K562 (cell line): Measurements from ENCODE around the gene EIF3I. TPM values are rescaled to one million over a fixed set of nuclear protein-coding genes. Genes with fewer than 3 reads are reported as not detected.

ENCODE experiments used
- ATF2 ChIP-seq: sonication (generic); formaldehyde crosslinking; IDR thresholded peaks from 2 replicates; pipeline ENCODE4 v1.8.1; 2022; ENCODE audit warnings: missing genetic modification reagents
- BHLHE40 ChIP-seq: IDR thresholded peaks from 2 replicates; pipeline ENCODE4 v1.6.1; 2011; ENCODE audit warnings: low read length, improper control_type of control experiment
- CCAR2 ChIP-seq: fragments of 200-400 bp; formaldehyde crosslinking; IDR thresholded peaks from 2 replicates; pipeline ENCODE4 v1.6.1; 2017; ENCODE audit warnings: mild to moderate bottlenecking, low read depth, low read length
- EZH2 ChIP-seq: IDR thresholded peaks from 2 replicates; pipeline ENCODE4 v1.6.1; 2012; ENCODE audit warnings: low read depth, mild to moderate bottlenecking, inconsistent platforms, low read length, borderline replicate concordance
- FOXM1 ChIP-seq, 2 experiments: fragments of 450-650 bp in 1 of 2; sonication (generic) in 1 of 2; formaldehyde crosslinking in 1 of 2; IDR thresholded peaks; 2 replicates each; pipeline versions ENCODE4 v1.6.1 to v1.9.0; 2017 to 2022; ENCODE audit warnings: low read depth in 2 of 2, mild to moderate bottlenecking in 2 of 2, missing genetic modification reagents in 1 of 2, moderate library complexity in 1 of 2
- HLTF ChIP-seq: fragments of 450-650 bp; IDR thresholded peaks from 2 replicates; pipeline ENCODE4 v1.6.1; 2016
- ILK ChIP-seq: fragments of 450-650 bp; IDR thresholded peaks from 2 replicates; pipeline ENCODE4 v1.6.1; 2016; ENCODE audit warnings: missing genetic modification characterization, low read depth, mild to moderate bottlenecking, missing compliant biosample characterization, moderate library complexity, borderline replicate concordance
- MTA2 ChIP-seq: fragments of 450-650 bp; IDR thresholded peaks from 2 replicates; pipeline ENCODE4 v1.6.1; 2016; ENCODE audit warnings: low read depth
- NELFE ChIP-seq: IDR thresholded peaks from 2 replicates; pipeline ENCODE4 v1.6.1; 2011; ENCODE audit warnings: mild to moderate bottlenecking; ENCODE audit not compliant: insufficient read depth, insufficient read length
- RBM39 ChIP-seq: fragments of 200-400 bp; formaldehyde crosslinking; optimal IDR thresholded peaks from 2 replicates; pipeline ENCODE3; 2018; ENCODE audit warnings: low read depth, low read length
- SIN3B ChIP-seq: fragments of 450-650 bp; IDR thresholded peaks from 2 replicates; pipeline ENCODE4 v1.6.1; 2017; ENCODE audit warnings: low read depth, mild to moderate bottlenecking, moderate library complexity
- SIX5 ChIP-seq, 2 experiments: IDR thresholded peaks; 2 replicates each; pipeline ENCODE4 v1.6.1; 2011; ENCODE audit warnings: low read length in 2 of 2, borderline replicate concordance in 1 of 2, low read depth in 1 of 2, mild to moderate bottlenecking in 1 of 2, moderate library complexity in 1 of 2; ENCODE audit not compliant: insufficient read depth in 1 of 2
- SMAD1 ChIP-seq: fragments of 150-350 bp; IDR thresholded peaks from 2 replicates; pipeline ENCODE4 v1.6.1; 2014; ENCODE audit warnings: low read length, low read depth; ENCODE audit not compliant: partially characterized antibody
- SMARCE1 ChIP-seq: fragments of 450-650 bp; IDR thresholded peaks from 2 replicates; pipeline ENCODE4 v1.7.1; 2016; ENCODE audit warnings: mild to moderate bottlenecking
- ZFX ChIP-seq: sonication (generic); formaldehyde crosslinking; IDR thresholded peaks from 2 replicates; pipeline ENCODE4 v1.8.0; 2022; ENCODE audit warnings: mild to moderate bottlenecking, missing genetic modification reagents, moderate library complexity
- ZNF57 ChIP-seq: fragments of 450-650 bp; formaldehyde crosslinking; IDR thresholded peaks from 2 replicates; pipeline ENCODE4 v1.4.0; 2020; ENCODE audit warnings: mild to moderate bottlenecking, moderate library complexity
- ZNF592 ChIP-seq: fragments of 450-650 bp; IDR thresholded peaks from 2 replicates; pipeline ENCODE4 v1.6.1; 2017; ENCODE audit warnings: antibody characterized with exemption, mild to moderate bottlenecking
- polyA plus RNA-seq, 8 experiments: library from polyadenylated mRNA; depleted of rRNA in 4 of 8; stranded (reverse) in 5 of 8; unstranded in 3 of 8; fragments of >200 nt; fragmentation: Nextera tagmentation in 2 of 8; fragmentation: Illumina TruSeq in 1 of 8; extraction: Ambion mirVana in 2 of 8; extraction: Trizol in 1 of 8; gene quantifications; 2 replicates each; pipeline versions ENCODE4 v1.2.1 to v1.2.3, GENCODE V29; 2011 to 2014; ENCODE audit warnings: inconsistent platforms in 1 of 8, missing spikeins in 1 of 8
- total RNA-seq, 7 experiments: library from RNA; depleted of rRNA in 6 of 7; stranded (reverse); fragments of >200 nt in 6 of 7; fragmentation: Illumina TruSeq in 2 of 7; extraction: Trizol in 2 of 7; gene quantifications; 2 replicates each; pipeline versions ENCODE4 v1.2.1 to v1.2.3, GENCODE V29; 2011 to 2021; ENCODE audit warnings: low replicate concordance in 1 of 7
- TF ChIP-seq, protein P1 (sequence below): fragments of 250-450 bp; sonication (Bioruptor Pico); IDR thresholded peaks from 2 replicates; pipeline ENCODE4 v1.5.0; 2020; ENCODE audit warnings: mild to moderate bottlenecking
- TF ChIP-seq, protein P2 (sequence below): fragments of 450-650 bp; formaldehyde crosslinking; IDR thresholded peaks from 2 replicates; pipeline ENCODE4 v1.4.0; 2020; ENCODE audit warnings: mild to moderate bottlenecking, moderate library complexity

EIF3I gene
- total and polyA plus RNA-seq, 9 of the 15 experiments (the other 6 are each of a cell fraction or from before 2014, with no cell fraction given) = 414 to 1,526 (median 635) TPM

DNA sequence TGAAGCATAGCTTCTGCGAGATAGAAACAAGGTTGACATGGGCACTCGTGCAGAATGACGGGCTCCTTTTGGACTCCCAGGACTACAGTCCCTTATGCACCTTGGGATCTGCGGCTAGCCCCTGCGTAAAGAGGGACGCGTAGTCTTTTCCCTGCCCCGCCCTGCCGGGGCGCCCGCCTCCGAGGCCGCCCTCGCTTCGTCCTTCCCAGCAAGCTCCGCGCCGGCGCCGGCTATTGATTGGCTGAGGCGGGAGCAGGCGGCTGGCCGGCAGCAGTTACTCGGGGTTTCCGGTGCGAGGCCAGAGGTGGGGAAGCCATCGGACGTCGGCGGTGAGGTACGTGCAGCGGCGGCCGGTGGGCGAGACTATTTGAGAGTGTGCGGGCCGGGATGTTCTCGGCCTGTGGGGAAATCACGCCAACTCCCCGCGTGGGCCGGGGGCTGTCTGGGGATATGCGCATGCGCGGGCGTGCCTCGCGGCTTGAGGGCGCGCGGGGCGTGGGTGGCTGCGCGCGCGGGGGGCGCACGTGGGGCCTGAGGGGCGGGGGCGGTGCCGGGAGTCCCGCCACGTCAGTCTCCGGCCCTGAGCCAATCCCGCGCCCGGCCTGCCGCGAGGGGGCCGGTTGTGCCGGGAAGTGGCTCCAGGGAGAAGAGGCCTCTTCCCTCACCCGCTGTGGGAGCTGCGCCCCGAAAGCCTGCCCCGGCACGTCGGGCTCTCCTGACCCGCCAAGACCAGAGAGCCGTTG is 42.6 kb upstream of the EIF3I start, which contains the start of gene TXLNA (continued):
- no peak; the same call in 1 of the 2 replicates for TF ChIP-seq MTA2
- TF ChIP-seq ATF2 (CRISPR knock-in tag) = no peak
- no peak for TF ChIP-seq CCAR2
- no peak for TF ChIP-seq HLTF
- TF ChIP-seq ZFX (CRISPR knock-in tag) = peak; percentile 73
- 0 out of 2 replicates have a peak, but pooled peaks have one; percentile 1 for TF ChIP-seq ZNF57 (CRISPR knock-in tag)
- TF ChIP-seq BHLHE40 = peak; percentile 72
- TF ChIP-seq, protein P1, sequence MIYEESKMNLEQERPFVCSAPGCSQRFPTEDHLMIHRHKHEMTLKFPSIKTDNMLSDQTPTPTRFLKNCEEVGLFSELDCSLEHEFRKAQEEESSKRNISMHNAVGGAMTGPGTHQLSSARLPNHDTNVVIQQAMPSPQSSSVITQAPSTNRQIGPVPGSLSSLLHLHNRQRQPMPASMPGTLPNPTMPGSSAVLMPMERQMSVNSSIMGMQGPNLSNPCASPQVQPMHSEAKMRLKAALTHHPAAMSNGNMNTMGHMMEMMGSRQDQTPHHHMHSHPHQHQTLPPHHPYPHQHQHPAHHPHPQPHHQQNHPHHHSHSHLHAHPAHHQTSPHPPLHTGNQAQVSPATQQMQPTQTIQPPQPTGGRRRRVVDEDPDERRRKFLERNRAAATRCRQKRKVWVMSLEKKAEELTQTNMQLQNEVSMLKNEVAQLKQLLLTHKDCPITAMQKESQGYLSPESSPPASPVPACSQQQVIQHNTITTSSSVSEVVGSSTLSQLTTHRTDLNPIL (CRISPR knock-in tag) = no peak
- TF ChIP-seq ZNF592 = peak; percentile 99
- TF ChIP-seq, protein P2, sequence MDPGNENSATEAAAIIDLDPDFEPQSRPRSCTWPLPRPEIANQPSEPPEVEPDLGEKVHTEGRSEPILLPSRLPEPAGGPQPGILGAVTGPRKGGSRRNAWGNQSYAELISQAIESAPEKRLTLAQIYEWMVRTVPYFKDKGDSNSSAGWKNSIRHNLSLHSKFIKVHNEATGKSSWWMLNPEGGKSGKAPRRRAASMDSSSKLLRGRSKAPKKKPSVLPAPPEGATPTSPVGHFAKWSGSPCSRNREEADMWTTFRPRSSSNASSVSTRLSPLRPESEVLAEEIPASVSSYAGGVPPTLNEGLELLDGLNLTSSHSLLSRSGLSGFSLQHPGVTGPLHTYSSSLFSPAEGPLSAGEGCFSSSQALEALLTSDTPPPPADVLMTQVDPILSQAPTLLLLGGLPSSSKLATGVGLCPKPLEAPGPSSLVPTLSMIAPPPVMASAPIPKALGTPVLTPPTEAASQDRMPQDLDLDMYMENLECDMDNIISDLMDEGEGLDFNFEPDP (CRISPR knock-in tag) = no peak; the same call in 1 of the 2 replicates
- TF ChIP-seq SIX5 (IDR thresholded peaks at IDR 0.05; ENCODE audit: borderline replicate concordance in 1 of 2, insufficient read depth in 1 of 2, low read depth in 1 of 2, low read length in 2 of 2) = no peak
- no peak for TF ChIP-seq NELFE
- no peak for TF ChIP-seq EZH2
- no peak for TF ChIP-seq SMARCE1
- no peak for TF ChIP-seq ILK (tag)
- peak; percentile 77 for TF ChIP-seq SIN3B
- TF ChIP-seq FOXM1 (IDR thresholded peaks at IDR 0.05; ENCODE audit: low read depth) = no peak
- no peak for TF ChIP-seq FOXM1 (CRISPR knock-in tag; IDR thresholded peaks at IDR 0.05; ENCODE audit: low read depth)
- peak; percentile 24 for TF ChIP-seq SMAD1
- peak; percentile 14 for TF ChIP-seq RBM39
